Measurements from ENCODE around the gene FKBP1B.

Gene FKBP1B

DNA sequence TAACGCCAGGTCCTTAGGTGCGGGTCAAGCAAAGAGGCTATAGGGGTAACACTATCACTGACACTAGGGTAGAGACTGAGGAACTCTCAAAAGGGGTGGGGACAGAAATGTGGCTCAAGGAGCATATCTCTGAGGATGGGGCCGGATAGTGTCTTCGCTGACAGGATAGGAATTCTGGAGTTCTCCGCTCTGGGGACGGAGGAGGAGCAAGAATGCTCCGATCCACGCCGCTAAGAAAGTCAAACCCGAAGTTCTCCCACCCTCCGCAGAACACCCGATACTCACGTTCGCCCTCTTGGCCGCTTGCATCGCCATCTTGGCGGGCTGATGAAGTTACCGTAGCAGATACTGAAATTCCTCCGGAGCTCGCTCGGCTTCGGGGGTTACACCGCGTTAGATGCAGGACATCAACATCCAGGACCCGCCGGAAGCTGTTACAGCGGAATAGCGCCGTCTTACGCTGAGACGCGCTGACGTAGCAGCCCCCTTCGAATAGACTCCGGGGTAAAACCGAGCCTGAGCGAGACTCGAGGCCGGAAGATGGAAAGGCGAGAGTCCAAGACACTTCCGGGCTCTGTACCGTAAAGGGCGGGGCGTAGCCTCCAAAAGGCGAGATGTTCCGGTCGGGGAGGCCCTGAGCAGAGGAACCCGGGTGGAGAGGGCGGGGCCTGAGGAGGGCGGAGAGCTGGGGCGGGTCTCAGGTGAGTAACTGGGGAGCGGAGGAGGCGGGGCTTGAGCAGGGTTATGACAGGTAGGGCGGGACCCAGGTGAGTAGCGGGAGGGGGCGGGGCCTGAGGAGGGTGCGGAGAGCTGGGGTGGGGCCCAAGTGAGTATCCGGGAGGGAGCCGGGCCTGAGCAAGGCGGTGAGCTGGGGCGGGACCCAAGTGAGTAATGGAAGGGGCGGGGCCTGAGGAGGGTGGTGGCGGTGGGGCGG, 26.6 kb downstream of the FKBP1B start, which contains the start of gene SF3B6:
Gene SF3B6, minus strand, starts transcription at position 412 of the 934 bp plus-strand sequence. Its CDS starts 97 bp downstream, at position 315.
- H3K4me1 ChIP-seq = peaks cover 0 to 26% (median 17%) of the 10 kb centered on the region in 4 donors
- TF ChIP-seq, protein P1, sequence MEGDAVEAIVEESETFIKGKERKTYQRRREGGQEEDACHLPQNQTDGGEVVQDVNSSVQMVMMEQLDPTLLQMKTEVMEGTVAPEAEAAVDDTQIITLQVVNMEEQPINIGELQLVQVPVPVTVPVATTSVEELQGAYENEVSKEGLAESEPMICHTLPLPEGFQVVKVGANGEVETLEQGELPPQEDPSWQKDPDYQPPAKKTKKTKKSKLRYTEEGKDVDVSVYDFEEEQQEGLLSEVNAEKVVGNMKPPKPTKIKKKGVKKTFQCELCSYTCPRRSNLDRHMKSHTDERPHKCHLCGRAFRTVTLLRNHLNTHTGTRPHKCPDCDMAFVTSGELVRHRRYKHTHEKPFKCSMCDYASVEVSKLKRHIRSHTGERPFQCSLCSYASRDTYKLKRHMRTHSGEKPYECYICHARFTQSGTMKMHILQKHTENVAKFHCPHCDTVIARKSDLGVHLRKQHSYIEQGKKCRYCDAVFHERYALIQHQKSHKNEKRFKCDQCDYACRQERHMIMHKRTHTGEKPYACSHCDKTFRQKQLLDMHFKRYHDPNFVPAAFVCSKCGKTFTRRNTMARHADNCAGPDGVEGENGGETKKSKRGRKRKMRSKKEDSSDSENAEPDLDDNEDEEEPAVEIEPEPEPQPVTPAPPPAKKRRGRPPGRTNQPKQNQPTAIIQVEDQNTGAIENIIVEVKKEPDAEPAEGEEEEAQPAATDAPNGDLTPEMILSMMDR (IDR thresholded peaks at IDR 0.05) = no peak
- H3K4me3 ChIP-seq = peak within 1 kb of the TSS; percentile 69 to 88
- peaks cover 7 to 42% (median 16%) of the 10 kb centered on the region in 3 donors for H3K36me3 ChIP-seq
- H3K27me3 ChIP-seq = no peaks in the 10 kb centered on the region
- intact Hi-C loops (cut with DNase I; ENCODE audit: low total_unique reads) = no loop called here
- peak; percentile 98 to 99 for DNase-seq
- H3K27ac ChIP-seq = peak within 1 kb of the TSS; percentile 91 to 99
- no peaks in the 10 kb centered on the region for H3K9me3 ChIP-seq

DNA sequence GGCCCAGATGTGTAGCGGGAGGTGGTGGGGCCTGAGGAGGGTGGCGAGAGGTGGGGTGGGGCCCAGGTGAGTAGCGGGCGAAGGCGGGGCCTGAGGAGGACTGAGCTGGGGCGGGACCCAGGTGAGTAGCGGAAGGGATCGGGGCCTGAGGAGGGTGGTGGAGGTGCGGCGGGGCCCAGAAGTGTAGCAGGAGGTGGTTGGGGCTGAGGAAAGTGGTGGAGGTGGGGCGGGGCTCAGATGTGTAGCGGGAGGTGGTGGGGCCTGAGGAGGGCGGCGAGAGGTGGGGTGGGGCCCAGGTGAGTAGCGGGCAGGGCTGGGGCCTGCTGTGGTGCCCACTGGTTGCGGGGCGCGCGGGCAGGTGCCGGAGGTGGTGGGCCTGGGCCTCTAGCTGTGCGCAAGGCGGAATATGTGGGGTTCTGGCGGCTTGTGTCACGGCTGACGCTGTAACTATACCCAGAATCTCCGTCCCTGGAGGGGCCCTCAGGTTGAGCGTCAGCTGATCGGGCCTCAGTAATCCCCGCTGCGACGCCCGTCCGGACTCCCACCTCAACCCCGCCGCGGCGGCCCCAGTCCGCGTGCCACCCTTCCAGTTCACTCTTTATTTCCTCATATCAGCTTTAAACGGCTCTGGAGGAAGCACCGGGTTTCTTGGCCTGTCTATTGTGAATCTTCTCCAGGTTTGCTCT, 27.5 kb downstream of the FKBP1B start:
- Histone ChIP-seq H3K27ac (peak overlapping the region; percentile 91 to 99), H3K4me1 (peaks cover 0 to 26% (median 17%) of the 10 kb centered on the region in 4 donors), H3K27me3 (no peaks in the 10 kb centered on the region), H3K4me3 (peak overlapping the region; percentile 69 to 88), H3K36me3 (peaks cover 6 to 42% (median 18%) of the 10 kb centered on the region in 3 donors), H3K9me3 (no peaks in the 10 kb centered on the region)
- intact Hi-C loops (cut with DNase I; ENCODE audit: low total_unique reads) = no loop called here
- TF ChIP-seq, protein P1 (IDR thresholded peaks at IDR 0.05) = no peak
- DNase-seq = peak; percentile 40 to 68

DNA sequence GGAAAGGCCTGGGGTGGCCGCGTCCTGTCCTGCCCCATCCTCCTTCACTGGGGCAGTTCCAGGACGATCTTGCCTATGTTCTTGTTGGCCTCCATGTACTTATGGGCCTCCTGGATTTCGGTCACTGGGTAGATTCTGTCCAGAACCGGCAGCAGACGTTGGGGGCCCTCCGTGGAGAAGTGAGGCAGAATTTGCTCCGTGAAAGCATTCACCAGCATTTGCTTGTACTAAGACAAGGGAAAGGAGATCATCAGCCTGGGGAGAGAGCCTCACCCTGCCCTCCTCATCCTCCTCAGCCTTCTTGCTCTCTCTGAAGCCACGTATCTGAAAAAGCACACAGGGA, 28.0 kb downstream of the FKBP1B start:
- H3K27ac ChIP-seq = peak overlapping the region; percentile 91 to 99
- peaks cover 0 to 26% (median 17%) of the 10 kb centered on the region in 4 donors for H3K4me1 ChIP-seq
- peaks cover 6 to 42% (median 18%) of the 10 kb centered on the region in 3 donors for H3K36me3 ChIP-seq
- DNase-seq = no peak
- intact Hi-C loops (cut with DNase I; ENCODE audit: low total_unique reads) = no loop called here
- no peaks in the 10 kb centered on the region for H3K9me3 ChIP-seq
- H3K4me3 ChIP-seq = peak overlapping the region; percentile 69 to 88
- TF ChIP-seq, protein P1 (IDR thresholded peaks at IDR 0.05) = no peak
- no peaks in the 10 kb centered on the region for H3K27me3 ChIP-seq

DNA sequence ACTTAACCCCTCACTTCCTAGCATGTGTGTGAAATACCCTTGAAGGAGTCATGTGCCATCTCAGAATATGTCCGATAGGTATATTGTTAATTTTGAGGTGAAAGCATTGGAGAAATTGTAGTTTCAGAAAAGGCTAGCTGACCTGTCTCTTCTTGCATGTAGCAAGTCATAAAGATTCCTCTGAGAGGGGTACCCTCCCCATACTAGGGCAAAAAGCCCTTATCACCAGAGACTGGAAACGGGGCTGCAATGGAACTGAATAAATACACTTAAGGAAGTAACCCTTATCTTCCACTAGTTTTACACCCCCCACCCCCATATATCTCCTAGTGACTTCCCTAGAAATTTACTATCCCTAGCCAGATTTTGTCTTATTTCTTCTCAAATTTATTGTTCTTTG, 28.3 kb downstream of the FKBP1B start:
- Histone ChIP-seq H3K4me1 (peaks cover 0 to 29% (median 17%) of the 10 kb centered on the region in 4 donors), H3K9me3 (no peaks in the 10 kb centered on the region), H3K36me3 (peaks cover 6 to 42% (median 18%) of the 10 kb centered on the region in 3 donors), H3K4me3 (peak overlapping the region; percentile 69 to 88), H3K27me3 (no peaks in the 10 kb centered on the region), H3K27ac (peak overlapping the region; percentile 91 to 99)
- TF ChIP-seq, protein P1 (IDR thresholded peaks at IDR 0.05) = no peak
- intact Hi-C loops (cut with DNase I; ENCODE audit: low total_unique reads) = no loop called here
- no peak for DNase-seq

DNA sequence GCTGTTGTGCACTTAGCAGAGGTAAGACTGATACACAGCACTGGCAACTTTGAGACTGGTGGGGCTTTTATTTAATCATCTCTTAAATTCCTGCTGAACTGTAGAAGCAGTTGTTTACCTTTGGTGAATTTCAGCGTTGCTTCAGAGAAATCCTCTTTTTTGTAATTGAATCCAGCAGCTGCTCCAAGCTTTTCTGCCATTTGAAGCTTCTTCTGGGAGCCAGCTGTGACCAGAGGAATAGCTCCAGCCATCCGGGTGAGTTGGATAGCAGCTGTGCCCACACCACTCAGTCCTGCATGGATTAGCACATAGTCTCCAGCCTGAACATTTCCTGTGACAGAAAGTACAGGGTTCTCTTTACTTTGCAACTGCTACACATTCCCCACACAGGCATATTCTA, 31.2 kb downstream of the FKBP1B start:
- Histone ChIP-seq H3K27me3 (no peaks in the 10 kb centered on the region), H3K4me3 (no peak overlapping the region), H3K27ac (no peak overlapping the region), H3K9me3 (no peaks in the 10 kb centered on the region), H3K4me1 (peaks cover 0 to 26% (median 24%) of the 10 kb centered on the region in 4 donors), H3K36me3 (peaks cover 6 to 33% (median 18%) of the 10 kb centered on the region in 3 donors)
- TF ChIP-seq, protein P1 (IDR thresholded peaks at IDR 0.05) = no peak
- DNase-seq = no peak
- intact Hi-C loops (cut with DNase I; ENCODE audit: low total_unique reads) = loop anchor here (5.0 kb wide), 3 partner anchors 33 to 258 kb away; partner anchors contain the start of genes ATAD2B, FKBP1B and WDCP

All from tibial artery (tissue), 4 donors.